HG02852 (cell line): Measurements from ENCODE around the gene ODAM.
"Not testable (repeated sequence)": the region's sequence is repeated elsewhere in the genome, so short reads cannot be mapped to it uniquely, and the experiment has no call there.

Experiments
- ATAC-seq: cut with Tn5 transposase; IDR thresholded peaks from one replicate; pipeline ENCODE4 v1.9.1; 2021; ENCODE audit warnings: mild to moderate bottlenecking, moderate library complexity; ENCODE audit not compliant: unreplicated experiment

Gene ODAM

GRCh38 chr4:70221389-70221788, 25.9 kb downstream of the ODAM start:
- ATAC-seq = not testable (repeated sequence)

- ATAC-seq = not testable (repeated sequence)
Observed at GRCh38 chr4:70221818-70222217, 26.3 kb downstream of the ODAM start.

GRCh38 chr4:70225824-70226223, 30.3 kb downstream of the ODAM start, which contains the start of gene FDCSP:
TSS of gene FDCSP (plus strand) at chr4:70226124. CDS start at chr4:70231195, 5,071 bp downstream.
- no peak for ATAC-seq

- ATAC-seq = no peak
Observed at GRCh38 chr4:70236125-70236524, 40.6 kb downstream of the ODAM start.

GRCh38 chr4:70239131-70239883, 43.8 kb downstream of the ODAM start:
- ATAC-seq = no peak

GRCh38 chr4:70239884-70240591, 44.5 kb downstream of the ODAM start:
- no peak for ATAC-seq

- ATAC-seq = not testable (repeated sequence)
Observed at GRCh38 chr4:70242297-70242696, 46.8 kb downstream of the ODAM start, which contains the start of gene CSN3. TSS of gene CSN3 (plus strand) at chr4:70242597. CDS start at chr4:70244820, 2,223 bp downstream.

- ATAC-seq = no peak
Observed at GRCh38 chr4:70243091-70243490, 47.6 kb downstream of the ODAM start.

GRCh38 chr4:70251250-70251944, 55.9 kb downstream of the ODAM start:
- ATAC-seq = no peak

- ATAC-seq = no peak
Observed at GRCh38 chr4:70251945-70252277, 56.4 kb downstream of the ODAM start.
